ENCODE measurements around the gene NAT8. TPM values are rescaled to one million over a fixed set of nuclear protein-coding genes. Genes with fewer than 3 reads are reported as not detected.

The NAT8 gene
- total and polyA plus RNA-seq, 2 of the 13 experiments (the other 11 are each of a cell fraction or from before 2014, with no cell fraction given): 1.9 to 12.9 TPM

DNA sequence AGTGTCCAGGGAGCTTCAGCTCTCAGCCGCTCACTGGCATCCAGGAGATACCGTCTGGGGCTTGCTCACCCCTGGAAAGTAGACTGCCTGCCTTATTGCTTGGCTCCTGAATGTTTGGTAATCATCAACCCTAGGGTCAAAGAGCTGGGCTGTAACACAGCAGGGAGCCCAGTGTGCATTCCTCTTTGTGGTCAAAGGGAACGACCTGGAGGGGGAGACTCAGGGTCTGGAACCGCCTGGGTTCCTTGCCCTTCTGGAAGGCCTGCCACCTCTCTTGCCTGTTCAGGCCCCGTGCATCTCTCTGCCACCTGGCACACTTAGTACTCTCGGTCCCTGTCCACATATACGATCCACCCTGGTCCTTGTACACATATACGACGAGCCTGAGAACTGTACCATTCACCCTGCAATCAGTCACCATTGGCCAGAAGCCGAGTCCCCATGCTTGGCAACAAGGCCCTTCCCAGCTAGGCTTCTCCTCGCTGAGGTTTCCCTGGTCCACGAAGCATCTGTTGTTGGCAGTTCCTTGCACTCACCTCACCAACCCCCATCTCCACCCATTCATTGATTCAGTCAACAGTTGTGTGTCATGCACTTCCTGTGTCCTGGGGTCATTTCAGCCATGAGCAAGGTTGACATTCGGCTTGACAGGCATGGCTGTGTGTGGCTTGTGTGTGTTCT is at the start of gene NAT8 (continued):
- TF ChIP-seq HNF4A (CRISPR knock-in tag; IDR thresholded peaks at IDR 0.05) (peak; percentile 55), ISX (CRISPR knock-in tag; conservative IDR thresholded peaks at IDR 0.05) (no peak), ZNF317 (CRISPR knock-in tag; IDR thresholded peaks at IDR 0.05) (peak; percentile 65), MATR3 (CRISPR knock-in tag; IDR thresholded peaks at IDR 0.05) (no peak), ZNF605 (CRISPR knock-in tag; IDR thresholded peaks at IDR 0.05) (no peak), SOX5 (CRISPR knock-in tag; IDR thresholded peaks at IDR 0.05; ENCODE audit: borderline replicate concordance) (peak; percentile 71), RBM22 (optimal IDR thresholded peaks at IDR 0.05; ENCODE audit: low read length) (no peak), NCOA2 (CRISPR knock-in tag; IDR thresholded peaks at IDR 0.05) (peak; percentile 42; the same call in 1 of the 2 replicates), GZF1 (CRISPR knock-in tag; IDR thresholded peaks at IDR 0.05) (no peak), ZNF205 (CRISPR knock-in tag; IDR thresholded peaks at IDR 0.05) (peak; percentile 26; the same call in 1 of the 2 replicates), HNRNPH1 (optimal IDR thresholded peaks at IDR 0.05; ENCODE audit: low read depth, low read length) (no peak), ZSCAN29 (CRISPR knock-in tag; conservative IDR thresholded peaks at IDR 0.05) (0 out of 2 replicates have a peak, but pooled peaks have one; percentile 52), SNAPC2 (CRISPR knock-in tag; IDR thresholded peaks at IDR 0.05) (0 out of 2 replicates have a peak, but pooled peaks have one; percentile 40), LCORL (IDR thresholded peaks at IDR 0.05) (no peak), LCORL (CRISPR knock-in tag; IDR thresholded peaks at IDR 0.05) (peak; percentile 68), ZSCAN21 (CRISPR knock-in tag; IDR thresholded peaks at IDR 0.05; ENCODE audit: borderline replicate concordance) (0 out of 2 replicates have a peak, but pooled peaks have one; percentile 28)
- TF ChIP-seq, protein P1, sequence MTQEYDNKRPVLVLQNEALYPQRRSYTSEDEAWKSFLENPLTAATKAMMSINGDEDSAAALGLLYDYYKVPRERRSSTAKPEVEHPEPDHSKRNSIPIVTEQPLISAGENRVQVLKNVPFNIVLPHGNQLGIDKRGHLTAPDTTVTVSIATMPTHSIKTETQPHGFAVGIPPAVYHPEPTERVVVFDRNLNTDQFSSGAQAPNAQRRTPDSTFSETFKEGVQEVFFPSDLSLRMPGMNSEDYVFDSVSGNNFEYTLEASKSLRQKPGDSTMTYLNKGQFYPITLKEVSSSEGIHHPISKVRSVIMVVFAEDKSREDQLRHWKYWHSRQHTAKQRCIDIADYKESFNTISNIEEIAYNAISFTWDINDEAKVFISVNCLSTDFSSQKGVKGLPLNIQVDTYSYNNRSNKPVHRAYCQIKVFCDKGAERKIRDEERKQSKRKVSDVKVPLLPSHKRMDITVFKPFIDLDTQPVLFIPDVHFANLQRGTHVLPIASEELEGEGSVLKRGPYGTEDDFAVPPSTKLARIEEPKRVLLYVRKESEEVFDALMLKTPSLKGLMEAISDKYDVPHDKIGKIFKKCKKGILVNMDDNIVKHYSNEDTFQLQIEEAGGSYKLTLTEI (CRISPR knock-in tag; conservative IDR thresholded peaks at IDR 0.05): no peak
- TF ChIP-seq, protein P2, sequence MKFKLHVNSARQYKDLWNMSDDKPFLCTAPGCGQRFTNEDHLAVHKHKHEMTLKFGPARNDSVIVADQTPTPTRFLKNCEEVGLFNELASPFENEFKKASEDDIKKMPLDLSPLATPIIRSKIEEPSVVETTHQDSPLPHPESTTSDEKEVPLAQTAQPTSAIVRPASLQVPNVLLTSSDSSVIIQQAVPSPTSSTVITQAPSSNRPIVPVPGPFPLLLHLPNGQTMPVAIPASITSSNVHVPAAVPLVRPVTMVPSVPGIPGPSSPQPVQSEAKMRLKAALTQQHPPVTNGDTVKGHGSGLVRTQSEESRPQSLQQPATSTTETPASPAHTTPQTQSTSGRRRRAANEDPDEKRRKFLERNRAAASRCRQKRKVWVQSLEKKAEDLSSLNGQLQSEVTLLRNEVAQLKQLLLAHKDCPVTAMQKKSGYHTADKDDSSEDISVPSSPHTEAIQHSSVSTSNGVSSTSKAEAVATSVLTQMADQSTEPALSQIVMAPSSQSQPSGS (CRISPR knock-in tag; IDR thresholded peaks at IDR 0.05): no peak
- TF ChIP-seq, protein P3, sequence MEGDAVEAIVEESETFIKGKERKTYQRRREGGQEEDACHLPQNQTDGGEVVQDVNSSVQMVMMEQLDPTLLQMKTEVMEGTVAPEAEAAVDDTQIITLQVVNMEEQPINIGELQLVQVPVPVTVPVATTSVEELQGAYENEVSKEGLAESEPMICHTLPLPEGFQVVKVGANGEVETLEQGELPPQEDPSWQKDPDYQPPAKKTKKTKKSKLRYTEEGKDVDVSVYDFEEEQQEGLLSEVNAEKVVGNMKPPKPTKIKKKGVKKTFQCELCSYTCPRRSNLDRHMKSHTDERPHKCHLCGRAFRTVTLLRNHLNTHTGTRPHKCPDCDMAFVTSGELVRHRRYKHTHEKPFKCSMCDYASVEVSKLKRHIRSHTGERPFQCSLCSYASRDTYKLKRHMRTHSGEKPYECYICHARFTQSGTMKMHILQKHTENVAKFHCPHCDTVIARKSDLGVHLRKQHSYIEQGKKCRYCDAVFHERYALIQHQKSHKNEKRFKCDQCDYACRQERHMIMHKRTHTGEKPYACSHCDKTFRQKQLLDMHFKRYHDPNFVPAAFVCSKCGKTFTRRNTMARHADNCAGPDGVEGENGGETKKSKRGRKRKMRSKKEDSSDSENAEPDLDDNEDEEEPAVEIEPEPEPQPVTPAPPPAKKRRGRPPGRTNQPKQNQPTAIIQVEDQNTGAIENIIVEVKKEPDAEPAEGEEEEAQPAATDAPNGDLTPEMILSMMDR (CRISPR knock-in tag; IDR thresholded peaks at IDR 0.05): peak; percentile 37
- TF ChIP-seq, protein P4, sequence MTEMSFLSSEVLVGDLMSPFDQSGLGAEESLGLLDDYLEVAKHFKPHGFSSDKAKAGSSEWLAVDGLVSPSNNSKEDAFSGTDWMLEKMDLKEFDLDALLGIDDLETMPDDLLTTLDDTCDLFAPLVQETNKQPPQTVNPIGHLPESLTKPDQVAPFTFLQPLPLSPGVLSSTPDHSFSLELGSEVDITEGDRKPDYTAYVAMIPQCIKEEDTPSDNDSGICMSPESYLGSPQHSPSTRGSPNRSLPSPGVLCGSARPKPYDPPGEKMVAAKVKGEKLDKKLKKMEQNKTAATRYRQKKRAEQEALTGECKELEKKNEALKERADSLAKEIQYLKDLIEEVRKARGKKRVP (CRISPR knock-in tag; IDR thresholded peaks at IDR 0.05): peak in 1 of 2 experiments; percentile 60; a peak in 1 of 4 replicates
- TF ChIP-seq, protein P5, sequence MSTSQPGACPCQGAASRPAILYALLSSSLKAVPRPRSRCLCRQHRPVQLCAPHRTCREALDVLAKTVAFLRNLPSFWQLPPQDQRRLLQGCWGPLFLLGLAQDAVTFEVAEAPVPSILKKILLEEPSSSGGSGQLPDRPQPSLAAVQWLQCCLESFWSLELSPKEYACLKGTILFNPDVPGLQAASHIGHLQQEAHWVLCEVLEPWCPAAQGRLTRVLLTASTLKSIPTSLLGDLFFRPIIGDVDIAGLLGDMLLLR (CRISPR knock-in tag; IDR thresholded peaks at IDR 0.05): no peak; the same call in 1 of the 2 replicates
- TF ChIP-seq, protein P6, sequence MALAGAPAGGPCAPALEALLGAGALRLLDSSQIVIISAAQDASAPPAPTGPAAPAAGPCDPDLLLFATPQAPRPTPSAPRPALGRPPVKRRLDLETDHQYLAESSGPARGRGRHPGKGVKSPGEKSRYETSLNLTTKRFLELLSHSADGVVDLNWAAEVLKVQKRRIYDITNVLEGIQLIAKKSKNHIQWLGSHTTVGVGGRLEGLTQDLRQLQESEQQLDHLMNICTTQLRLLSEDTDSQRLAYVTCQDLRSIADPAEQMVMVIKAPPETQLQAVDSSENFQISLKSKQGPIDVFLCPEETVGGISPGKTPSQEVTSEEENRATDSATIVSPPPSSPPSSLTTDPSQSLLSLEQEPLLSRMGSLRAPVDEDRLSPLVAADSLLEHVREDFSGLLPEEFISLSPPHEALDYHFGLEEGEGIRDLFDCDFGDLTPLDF (CRISPR knock-in tag; IDR thresholded peaks at IDR 0.05): no peak
